Panc1 (cell line): Measurements from ENCODE around the gene SRCAP. TPM values are rescaled to one million over a fixed set of nuclear protein-coding genes. Genes with fewer than 3 reads are reported as not detected.
A peak's percentile ranks its signal among the peaks of the same experiment; 100 is the strongest.

Source experiments
- ATAC-seq: fragments of 200-7000 bp; cut with Tn5 transposase; 2 replicates; pipeline ENCODE4 v1.9.1; 2020; ENCODE audit warnings: mild to moderate bottlenecking, moderate library complexity
- BruUV-seq: library from RNA; stranded (reverse); fragments of 400-500 nt; replicated peaks from 2 replicates; lab custom pipeline; 2021; lab: Mats Ljungman, UMichigan
- CTCF ChIA-PET: fragments of 300-600 bp; sonication (Branson Sonifier 250); formaldehyde crosslinking; loops from one replicate; lab custom pipeline; 2022; ENCODE audit warnings: antibody characterized with exemption; lab: Charles Lee
- POLR2A ChIA-PET: fragments of 300-600 bp; sonication (Branson Sonifier 250); formaldehyde crosslinking; loops from one replicate; lab custom pipeline; 2022; ENCODE audit warnings: antibody characterized with exemption; lab: Charles Lee
- DNase-seq: peaks from one replicate; pipeline ENCODE4 v3.0.0-alpha.2; 2010; ENCODE audit warnings: low read depth, low spot score
- H3K27ac ChIP-seq: 2 replicates; pipeline ENCODE4 v1.5.1; 2011; ENCODE audit warnings: mild to moderate bottlenecking, low read length, inconsistent platforms
- H3K27me3 ChIP-seq: fragments of 200-500 bp; sonication (Bioruptor generic); 2 replicates; pipeline ENCODE4 v1.6.0; 2014; ENCODE audit warnings: low read length, inconsistent platforms; ENCODE audit not compliant: control insufficient read depth, insufficient read depth
- H3K36me3 ChIP-seq: fragments of 200-500 bp; sonication (Bioruptor generic); 2 replicates; pipeline ENCODE4 v1.5.1; 2014; ENCODE audit warnings: inconsistent platforms, mild to moderate bottlenecking, low read length, moderate library complexity; ENCODE audit not compliant: control insufficient read depth, insufficient read depth
- H3K4me1 ChIP-seq: 2 replicates; pipeline ENCODE4 v1.5.1; 2011; ENCODE audit warnings: inconsistent platforms, mild to moderate bottlenecking, low read length, moderate library complexity; ENCODE audit not compliant: control insufficient read depth, insufficient read depth
- H3K4me3 ChIP-seq, 2 experiments: 2 replicates each; pipeline ENCODE4 v1.5.1; 2011 to 2012; ENCODE audit warnings: low read depth in 2 of 2, low read length in 2 of 2, mild to moderate bottlenecking in 2 of 2, inconsistent platforms in 1 of 2, moderate library complexity in 1 of 2
- H3K9me3 ChIP-seq: fragments of 200-500 bp; sonication (Bioruptor generic); 2 replicates; pipeline ENCODE4 v1.5.1; 2014; ENCODE audit warnings: low read depth, mild to moderate bottlenecking, inconsistent platforms, low read length, moderate library complexity; ENCODE audit not compliant: control insufficient read depth, insufficient read depth
- POLR2AphosphoS5 ChIP-seq: IDR thresholded peaks from 2 replicates; pipeline ENCODE4 v1.6.1; 2012; ENCODE audit warnings: mild to moderate bottlenecking, low read depth, low read length, moderate library complexity
- SIN3A ChIP-seq: IDR thresholded peaks from 2 replicates; pipeline ENCODE4 v1.6.1; 2012; ENCODE audit warnings: low read depth, mild to moderate bottlenecking, low read length, moderate library complexity, borderline replicate concordance; ENCODE audit not compliant: insufficient read depth
- TCF7L2 ChIP-seq: IDR thresholded peaks from 2 replicates; pipeline ENCODE4 v1.6.1; 2011; ENCODE audit warnings: mild to moderate bottlenecking, low read depth, low read length, inconsistent platforms
- in situ Hi-C: cut with HindIII; loops from 2 replicates; pipeline ENCODE4 v1.10.0; 2016; ENCODE audit warnings: low sequenced_read_pairs, low pct_unique_long_range_greater_than_20kb
- intact Hi-C: fragments of 100-400 bp; cut with micrococcal nuclease; formaldehyde crosslinking; loops from one replicate; pipeline ENCODE4 v1.10.0; 2022; ENCODE audit not compliant: unreplicated experiment
- total RNA-seq: library from RNA; stranded (reverse); gene quantifications from one replicate; pipeline ENCODE4 v1.2.1, GENCODE V29; 2021; ENCODE audit not compliant: unreplicated experiment
- TF ChIP-seq, protein P1 (sequence below), 2 experiments: IDR thresholded peaks; 2 replicates each; pipeline ENCODE4 v1.6.1; 2011 to 2012; ENCODE audit warnings: low read depth in 2 of 2, control low read depth in 1 of 2, low read length in 1 of 2, mild to moderate bottlenecking in 1 of 2, moderate library complexity in 1 of 2; ENCODE audit not compliant: insufficient read depth in 1 of 2
- TF ChIP-seq, protein P2 (sequence below): fragments of 450-650 bp; IDR thresholded peaks from 2 replicates; pipeline ENCODE4 v1.5.1; 2017; ENCODE audit warnings: mild to moderate bottlenecking

SRCAP gene
- total RNA-seq, 1 experiment from 2014 or later: 73.6 TPM

DNA sequence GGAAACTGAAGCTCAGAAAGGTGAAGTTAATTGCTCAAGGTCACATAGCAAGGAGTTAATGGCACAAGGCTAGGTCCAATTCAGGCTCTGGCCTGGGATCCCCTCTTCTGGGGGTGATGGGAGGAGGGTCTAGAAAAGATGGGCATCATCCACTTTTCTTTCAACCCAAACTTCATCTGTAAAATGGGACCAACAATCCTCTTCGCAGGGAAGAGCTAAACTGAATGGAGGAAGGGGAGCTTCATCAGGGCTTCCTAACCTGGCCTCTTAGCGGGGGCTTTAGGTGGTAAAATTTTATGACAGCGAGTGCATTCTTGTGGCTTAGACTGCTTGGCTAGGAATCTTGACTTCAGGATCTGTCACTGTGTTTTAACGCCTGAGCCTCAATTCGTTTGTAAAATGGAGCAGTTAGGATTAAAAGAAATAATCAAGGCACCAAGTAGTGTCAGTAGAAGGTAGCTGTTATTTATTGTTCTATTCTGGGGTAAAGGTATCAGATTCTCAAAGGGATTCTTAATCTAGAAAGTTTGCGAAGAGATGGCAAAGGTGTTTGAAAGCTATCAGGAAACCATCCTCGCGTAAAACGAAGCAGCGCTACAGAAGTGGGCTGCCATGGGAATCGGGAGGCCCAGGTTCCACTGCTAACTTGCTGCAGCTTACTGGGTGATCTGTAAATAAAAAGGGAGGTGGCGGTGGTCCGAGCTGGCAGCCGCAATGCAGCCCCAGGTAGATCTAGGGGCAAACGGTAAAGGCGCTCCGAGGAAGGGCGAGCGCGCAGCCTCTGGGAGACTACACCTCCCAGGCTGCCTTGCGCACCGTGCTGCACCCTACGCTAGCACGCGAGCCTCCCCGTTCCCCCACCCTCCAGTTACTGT lies 1.5 kb upstream of the SRCAP start:
- peak; percentile 93 for ATAC-seq
- TF ChIP-seq, protein P1, sequence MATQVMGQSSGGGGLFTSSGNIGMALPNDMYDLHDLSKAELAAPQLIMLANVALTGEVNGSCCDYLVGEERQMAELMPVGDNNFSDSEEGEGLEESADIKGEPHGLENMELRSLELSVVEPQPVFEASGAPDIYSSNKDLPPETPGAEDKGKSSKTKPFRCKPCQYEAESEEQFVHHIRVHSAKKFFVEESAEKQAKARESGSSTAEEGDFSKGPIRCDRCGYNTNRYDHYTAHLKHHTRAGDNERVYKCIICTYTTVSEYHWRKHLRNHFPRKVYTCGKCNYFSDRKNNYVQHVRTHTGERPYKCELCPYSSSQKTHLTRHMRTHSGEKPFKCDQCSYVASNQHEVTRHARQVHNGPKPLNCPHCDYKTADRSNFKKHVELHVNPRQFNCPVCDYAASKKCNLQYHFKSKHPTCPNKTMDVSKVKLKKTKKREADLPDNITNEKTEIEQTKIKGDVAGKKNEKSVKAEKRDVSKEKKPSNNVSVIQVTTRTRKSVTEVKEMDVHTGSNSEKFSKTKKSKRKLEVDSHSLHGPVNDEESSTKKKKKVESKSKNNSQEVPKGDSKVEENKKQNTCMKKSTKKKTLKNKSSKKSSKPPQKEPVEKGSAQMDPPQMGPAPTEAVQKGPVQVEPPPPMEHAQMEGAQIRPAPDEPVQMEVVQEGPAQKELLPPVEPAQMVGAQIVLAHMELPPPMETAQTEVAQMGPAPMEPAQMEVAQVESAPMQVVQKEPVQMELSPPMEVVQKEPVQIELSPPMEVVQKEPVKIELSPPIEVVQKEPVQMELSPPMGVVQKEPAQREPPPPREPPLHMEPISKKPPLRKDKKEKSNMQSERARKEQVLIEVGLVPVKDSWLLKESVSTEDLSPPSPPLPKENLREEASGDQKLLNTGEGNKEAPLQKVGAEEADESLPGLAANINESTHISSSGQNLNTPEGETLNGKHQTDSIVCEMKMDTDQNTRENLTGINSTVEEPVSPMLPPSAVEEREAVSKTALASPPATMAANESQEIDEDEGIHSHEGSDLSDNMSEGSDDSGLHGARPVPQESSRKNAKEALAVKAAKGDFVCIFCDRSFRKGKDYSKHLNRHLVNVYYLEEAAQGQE (IDR thresholded peaks at IDR 0.05; ENCODE audit: insufficient read depth in 1 of 2, low read depth in 2 of 2, low read length in 1 of 2): no peak
- TF ChIP-seq, protein P2, sequence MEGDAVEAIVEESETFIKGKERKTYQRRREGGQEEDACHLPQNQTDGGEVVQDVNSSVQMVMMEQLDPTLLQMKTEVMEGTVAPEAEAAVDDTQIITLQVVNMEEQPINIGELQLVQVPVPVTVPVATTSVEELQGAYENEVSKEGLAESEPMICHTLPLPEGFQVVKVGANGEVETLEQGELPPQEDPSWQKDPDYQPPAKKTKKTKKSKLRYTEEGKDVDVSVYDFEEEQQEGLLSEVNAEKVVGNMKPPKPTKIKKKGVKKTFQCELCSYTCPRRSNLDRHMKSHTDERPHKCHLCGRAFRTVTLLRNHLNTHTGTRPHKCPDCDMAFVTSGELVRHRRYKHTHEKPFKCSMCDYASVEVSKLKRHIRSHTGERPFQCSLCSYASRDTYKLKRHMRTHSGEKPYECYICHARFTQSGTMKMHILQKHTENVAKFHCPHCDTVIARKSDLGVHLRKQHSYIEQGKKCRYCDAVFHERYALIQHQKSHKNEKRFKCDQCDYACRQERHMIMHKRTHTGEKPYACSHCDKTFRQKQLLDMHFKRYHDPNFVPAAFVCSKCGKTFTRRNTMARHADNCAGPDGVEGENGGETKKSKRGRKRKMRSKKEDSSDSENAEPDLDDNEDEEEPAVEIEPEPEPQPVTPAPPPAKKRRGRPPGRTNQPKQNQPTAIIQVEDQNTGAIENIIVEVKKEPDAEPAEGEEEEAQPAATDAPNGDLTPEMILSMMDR: no peak
- no peak for TF ChIP-seq SIN3A
- no peak for TF ChIP-seq TCF7L2
- no peak for TF ChIP-seq POLR2AphosphoS5
- Histone ChIP-seq H3K27me3 (no peaks in the 10 kb centered on the region), H3K27ac (peak overlapping the region; percentile 97), H3K36me3 (peaks cover 15% of the 10 kb centered on the region), H3K4me1 (peaks cover 19% of the 10 kb centered on the region), H3K4me3 (peak overlapping the region; percentile 83 to 91), H3K9me3 (no peaks in the 10 kb centered on the region)
- intact Hi-C loops (no loop called here), in situ Hi-C loops (no loop called here)
- peak; percentile 8 for DNase-seq
- POLR2A ChIA-PET: interaction anchor here (0.6 to 1.4 kb wide), 3 partner anchors 39 to 1101 kb away, joined by 5 to 10 read pairs (median 7); partner anchors contain the start of gene FBRS
- CTCF ChIA-PET: no interaction called here
- BruUV-seq: TSS peak; percentile 96

DNA sequence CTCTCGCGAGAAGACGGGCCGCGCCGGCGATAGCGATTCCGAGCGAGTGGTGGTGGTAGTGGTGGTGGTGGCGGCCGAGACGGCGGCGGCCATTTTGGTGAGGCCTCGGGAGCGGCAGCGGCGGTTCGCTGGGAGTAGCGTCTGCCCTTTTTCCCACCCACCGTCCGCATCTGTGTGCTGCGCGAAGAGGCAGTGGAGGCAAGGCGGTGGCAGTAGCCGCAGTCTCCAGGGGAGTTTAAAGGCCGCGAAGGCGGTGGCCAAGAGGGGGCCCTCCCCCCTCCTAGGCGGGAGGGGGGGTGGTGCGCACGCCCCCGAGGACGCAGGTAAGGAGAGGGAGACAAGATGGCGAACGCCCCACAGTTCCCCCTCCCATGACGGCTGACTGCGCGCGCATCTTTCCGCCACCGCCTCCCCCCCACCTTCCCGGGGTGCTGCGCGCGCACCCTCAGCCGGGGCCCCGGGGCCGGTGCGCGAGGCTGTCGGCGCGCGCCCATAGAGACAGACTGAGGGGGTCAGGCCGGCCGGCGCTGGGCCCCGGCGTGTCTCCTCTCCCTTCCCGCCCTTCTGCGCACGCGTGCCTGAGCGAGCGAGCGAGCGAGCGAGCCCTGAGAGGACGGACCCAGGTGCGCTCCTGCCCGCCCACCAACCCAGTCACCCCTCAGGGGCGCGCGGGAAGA lies 694 bp upstream of the SRCAP start:
- ATAC-seq: peak; percentile 85
- DNase-seq: peak; percentile 86
- H3K36me3 ChIP-seq: peaks cover 15% of the 10 kb centered on the region
- H3K27me3 ChIP-seq: no peaks in the 10 kb centered on the region
- ChIA-PET POLR2A (interaction anchor here (0.9 to 1.4 kb wide), 3 partner anchors 40 to 64 kb away, joined by 3 to 10 read pairs (median 5); partner anchors contain the start of gene FBRS), CTCF (no interaction called here)
- BruUV-seq: no TSS peak
- TF ChIP-seq POLR2AphosphoS5: peak; percentile 83
- no peak for TF ChIP-seq TCF7L2
- TF ChIP-seq, protein P1 (IDR thresholded peaks at IDR 0.05; ENCODE audit: insufficient read depth in 1 of 2, low read depth in 2 of 2, low read length in 1 of 2): no peak
- H3K4me3 ChIP-seq: peak overlapping the region; percentile 83 to 91
- in situ Hi-C loops: no loop called here
- peaks cover 19% of the 10 kb centered on the region for H3K4me1 ChIP-seq
- no peaks in the 10 kb centered on the region for H3K9me3 ChIP-seq
- peak overlapping the region; percentile 97 for H3K27ac ChIP-seq
- intact Hi-C loops: no loop called here
